PC-3 (cell line): ENCODE data around the gene LAGE3. TPM values are rescaled to one million over a fixed set of nuclear protein-coding genes. Genes with fewer than 3 reads are reported as not detected.

ENCODE experiments used
- ATAC-seq: fragments of 200-7000 bp; cut with Tn5 transposase; 2 replicates; pipeline ENCODE4 v1.9.1; 2020; ENCODE audit warnings: mild to moderate bottlenecking, moderate library complexity
- BruUV-seq: library from RNA; stranded (reverse); fragments of 400-500 nt; replicated peaks from 2 replicates; lab custom pipeline; 2021; lab: Mats Ljungman, UMichigan
- CTCF ChIA-PET: fragments of 300-600 bp; sonication (Branson Sonifier 250); formaldehyde crosslinking; loops from one replicate; lab custom pipeline; 2022; ENCODE audit warnings: antibody characterized with exemption; lab: Charles Lee
- POLR2A ChIA-PET: fragments of 300-600 bp; sonication (Branson Sonifier 250); formaldehyde crosslinking; loops from one replicate; lab custom pipeline; 2022; ENCODE audit warnings: antibody characterized with exemption; ENCODE audit not compliant: unreplicated experiment; lab: Charles Lee
- DNase-seq: peaks from one replicate; pipeline ENCODE4 v3.0.0-alpha.2; 2015
- H2AFZ ChIP-seq: fragments of 300-600 bp; sonication (generic); 2 replicates; pipeline ENCODE4 v1.6.0; 2016; ENCODE audit warnings: antibody characterized with exemption, low read length
- H3F3A ChIP-seq: fragments of 300-600 bp; sonication (generic); one replicate; pipeline ENCODE4 v1.6.0; 2017; ENCODE audit warnings: antibody characterized with exemption, low read length, control low read depth, mild to moderate bottlenecking; ENCODE audit not compliant: unreplicated experiment
- H3K27ac ChIP-seq: fragments of 300-600 bp; sonication (generic); 2 replicates; pipeline ENCODE4 v1.5.1; 2016; ENCODE audit warnings: mild to moderate bottlenecking, low read length
- H3K27me3 ChIP-seq: fragments of 300-600 bp; sonication (generic); 2 replicates; pipeline ENCODE4 v1.6.1; 2016; ENCODE audit warnings: low read length, mixed read lengths
- H3K36me3 ChIP-seq: fragments of 300-600 bp; sonication (generic); 2 replicates; pipeline ENCODE4 v1.6.1; 2016; ENCODE audit warnings: low read depth, mixed run types, low read length, mixed read lengths
- H3K4me1 ChIP-seq: fragments of 300-600 bp; sonication (generic); 2 replicates; pipeline ENCODE4 v1.5.1; 2016; ENCODE audit warnings: low read length; ENCODE audit not compliant: insufficient read depth
- H3K4me2 ChIP-seq: fragments of 300-600 bp; sonication (generic); 2 replicates; pipeline ENCODE4 v1.6.0; 2016; ENCODE audit warnings: low read length
- H3K4me3 ChIP-seq: fragments of 300-600 bp; sonication (generic); 2 replicates; pipeline ENCODE4 v1.5.1; 2016; ENCODE audit warnings: mild to moderate bottlenecking, low read length, mixed read lengths
- H3K79me2 ChIP-seq: fragments of 300-600 bp; sonication (generic); 2 replicates; pipeline ENCODE4 v1.6.1; 2017; ENCODE audit warnings: low read length, mixed read lengths
- H3K9ac ChIP-seq: fragments of 300-600 bp; sonication (generic); 2 replicates; pipeline ENCODE4 v1.6.0; 2016; ENCODE audit warnings: mild to moderate bottlenecking, low read length
- H3K9me2 ChIP-seq: fragments of 300-600 bp; sonication (generic); replicated peaks from 2 replicates; pipeline ENCODE4 v1.6.1; 2016; ENCODE audit warnings: mixed run types, low read length, mixed read lengths
- H3K9me3 ChIP-seq: fragments of 300-600 bp; sonication (generic); 2 replicates; pipeline ENCODE4 v1.6.1; 2016; ENCODE audit warnings: low read length, mixed read lengths
- H4K20me1 ChIP-seq: fragments of 300-600 bp; sonication (generic); 2 replicates; pipeline ENCODE4 v1.6.1; 2016; ENCODE audit warnings: low read length, mixed read lengths
- CTCF ChIP-seq: fragments of 300-600 bp; sonication (generic); conservative IDR thresholded peaks from 2 replicates; pipeline ENCODE4 v1.5.1; 2017; ENCODE audit warnings: antibody characterized with exemption, low read depth, mild to moderate bottlenecking, low read length
- EZH2 ChIP-seq: fragments of 300-600 bp; sonication (generic); IDR thresholded peaks from one replicate; pipeline ENCODE4 v1.6.1; 2017; ENCODE audit warnings: antibody characterized with exemption, mild to moderate bottlenecking, low read length; ENCODE audit not compliant: unreplicated experiment
- EZH2phosphoT487 ChIP-seq: fragments of 300-600 bp; sonication (generic); IDR thresholded peaks from 2 replicates; pipeline ENCODE4 v1.6.1; 2018; ENCODE audit warnings: mild to moderate bottlenecking, antibody characterized with exemption, low read length, borderline replicate concordance
- intact Hi-C: fragments of 100-400 bp; cut with micrococcal nuclease; formaldehyde crosslinking; loops from 2 replicates; pipeline ENCODE4 v1.9.0; 2023
- total RNA-seq: library from RNA; depleted of rRNA; stranded (reverse); fragments of >200 nt; gene quantifications from 2 replicates; pipeline ENCODE4 v1.2.3, GENCODE V29; 2014

Gene LAGE3
- total RNA-seq, 1 experiment from 2014 or later = 87.4 TPM

DNA sequence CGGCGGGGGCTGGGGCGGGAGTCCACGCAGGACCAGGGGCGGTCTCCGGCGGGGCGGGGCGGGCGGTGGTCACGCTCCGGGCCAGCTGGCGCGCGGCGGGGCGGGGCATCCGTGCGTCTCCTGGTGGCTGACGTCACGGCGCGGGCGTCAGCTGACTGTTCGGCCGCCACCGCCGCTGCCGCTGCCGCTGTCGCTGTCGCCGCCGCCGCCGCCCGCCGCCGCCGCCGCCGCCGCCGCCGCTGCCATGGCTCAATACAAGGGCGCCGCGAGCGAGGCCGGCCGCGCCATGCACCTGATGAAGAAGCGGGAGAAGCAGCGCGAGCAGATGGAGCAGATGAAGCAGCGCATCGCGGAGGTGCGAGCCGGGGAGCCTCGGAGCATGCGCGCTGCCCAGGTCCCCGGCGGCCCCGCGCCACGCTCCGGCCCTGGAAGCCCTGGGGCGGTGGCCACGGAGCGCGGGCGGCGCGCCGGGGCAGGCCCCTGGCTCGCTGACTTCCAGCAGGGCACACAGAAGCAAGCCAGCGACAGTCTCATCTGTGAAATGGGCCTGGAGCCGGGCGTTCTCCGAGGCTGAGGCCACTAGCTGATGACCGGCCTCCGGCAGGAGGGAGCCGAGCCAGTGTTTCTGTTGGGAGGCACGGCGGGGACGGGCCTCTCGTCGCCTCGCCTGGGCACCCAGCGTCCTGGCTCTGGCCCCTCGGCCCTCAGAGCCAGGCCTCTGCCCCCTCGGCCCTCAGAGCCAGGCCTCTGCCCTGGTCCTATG, 34.9 kb downstream of the LAGE3 start, which contains the start of gene FAM50A:
FAM50A (plus strand) TSS at position 150 of the 763 bp plus-strand sequence; CDS start at position 245, 95 bp downstream.
- peaks cover 23% of the 10 kb centered on the region for H3K4me1 ChIP-seq
- H4K20me1 ChIP-seq = no peaks in the 10 kb centered on the region
- peak within 1 kb of the TSS; percentile 93 for H3K4me3 ChIP-seq
- H2AFZ ChIP-seq = peak within 1 kb of the TSS; percentile 74
- peak within 1 kb of the TSS; percentile 93 for H3K4me2 ChIP-seq
- BruUV-seq = no TSS peak
- ChIA-PET POLR2A (no interaction called here), CTCF (no interaction called here)
- H3F3A ChIP-seq = no peaks in the 10 kb centered on the region
- 0 out of 2 replicates have a peak within 1 kb of the TSS, but pooled peaks have one; percentile 18 for H3K27ac ChIP-seq
- peak within 1 kb of the TSS; percentile 85 for H3K9ac ChIP-seq
- H3K9me3 ChIP-seq = no peaks in the 10 kb centered on the region
- H3K9me2 ChIP-seq = no peaks in the 10 kb centered on the region
- H3K36me3 ChIP-seq = peaks cover 4% of the 10 kb centered on the region; the same call in 1 of the 2 replicates
- H3K27me3 ChIP-seq = no peaks in the 10 kb centered on the region
- TF ChIP-seq EZH2phosphoT487 (no peak), CTCF (no peak), EZH2 (no peak)
- intact Hi-C loops = loop anchor here (5.0 kb wide), 1 partner anchor 33 kb away; the partner anchor contains the start of gene LAGE3
- H3K79me2 ChIP-seq = peaks cover 34% of the 10 kb centered on the region
- DNase-seq (peak; percentile 61), ATAC-seq (peak; percentile 85)

DNA sequence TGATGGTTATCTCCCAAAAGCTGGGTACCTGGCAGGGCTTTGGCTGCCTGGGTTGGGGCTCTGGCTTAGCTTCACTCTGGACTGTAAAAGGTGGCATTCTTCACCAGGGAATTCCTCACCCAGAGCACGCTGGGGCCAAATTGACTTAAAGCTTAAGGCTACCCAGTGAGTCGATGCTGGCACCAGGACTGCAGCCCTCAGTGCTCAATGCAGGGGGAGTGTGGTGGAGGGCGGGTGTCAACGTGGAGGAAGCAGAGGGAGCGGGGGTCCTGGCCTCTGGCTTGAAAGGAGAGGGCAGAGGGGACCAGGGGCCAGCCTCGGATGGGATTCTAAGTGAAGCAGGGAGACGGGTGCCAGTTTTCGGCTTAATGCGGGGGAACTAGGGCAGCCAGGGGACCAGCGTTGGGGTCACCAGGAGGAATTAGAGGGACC, 35.6 kb downstream of the LAGE3 start:
- Histone ChIP-seq H3K27me3 (no peaks in the 10 kb centered on the region), H3K36me3 (peaks cover 4% of the 10 kb centered on the region; the same call in 1 of the 2 replicates), H3K27ac (0 out of 2 replicates have a peak overlapping the region, but pooled peaks have one; percentile 18), H3K4me2 (peak overlapping the region; percentile 80), H3K4me1 (peaks cover 28% of the 10 kb centered on the region), H3K9me2 (no peaks in the 10 kb centered on the region), H3K4me3 (peak overlapping the region; percentile 60; the same call in 1 of the 2 replicates), H3F3A (no peaks in the 10 kb centered on the region), H4K20me1 (0 out of 2 replicates have a peak, but pooled peaks cover 4% of the 10 kb centered on the region), H3K79me2 (peaks cover 41% of the 10 kb centered on the region), H2AFZ (no peak overlapping the region), H3K9ac (0 out of 2 replicates have a peak overlapping the region, but pooled peaks have one; percentile 25), H3K9me3 (no peaks in the 10 kb centered on the region)
- ChIA-PET POLR2A (no interaction called here), CTCF (no interaction called here)
- BruUV-seq = no TSS peak
- intact Hi-C loops = loop anchor here (5.0 kb wide), 1 partner anchor 34 kb away; the partner anchor contains the start of gene LAGE3
- DNase-seq = peak; percentile 5
- ATAC-seq = peak; percentile 46
- TF ChIP-seq EZH2phosphoT487 = no peak

DNA sequence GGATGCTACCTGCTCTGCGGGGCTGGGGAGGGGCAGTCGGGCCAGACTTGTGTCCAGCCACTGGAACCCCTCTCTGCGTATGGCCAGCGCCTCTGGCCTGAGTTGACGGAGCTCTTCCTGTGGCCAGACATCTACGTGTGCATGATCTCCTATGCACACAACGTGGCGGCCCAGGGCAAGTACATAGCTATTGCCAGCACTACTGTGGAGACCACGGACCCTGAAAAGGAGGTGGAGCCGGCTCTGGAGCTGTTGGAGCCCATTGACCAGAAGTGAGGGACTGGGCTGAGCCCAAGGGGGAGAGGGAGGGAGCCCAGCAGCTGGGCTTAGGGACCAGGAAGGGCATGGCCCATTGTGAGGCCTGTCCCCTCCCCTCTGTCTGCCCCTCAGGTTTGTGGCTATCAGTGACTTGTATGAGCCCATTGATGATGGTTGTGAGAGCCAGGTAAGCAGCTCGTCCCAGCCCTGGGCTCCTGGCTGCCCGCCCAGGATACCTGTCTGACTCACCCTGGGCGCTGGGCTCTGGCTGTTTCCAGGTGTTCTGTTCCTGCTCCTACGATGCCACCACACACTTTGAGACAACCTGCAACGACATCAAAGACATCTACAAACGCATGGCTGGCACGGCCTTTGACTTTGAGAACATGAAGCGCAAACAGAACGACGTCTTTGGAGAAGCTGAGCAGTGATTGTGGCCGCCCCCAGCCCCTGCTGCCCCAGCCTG, 36.9 kb downstream of the LAGE3 start:
- no peaks in the 10 kb centered on the region for H3K9me3 ChIP-seq
- no peak overlapping the region for H3K4me2 ChIP-seq
- POLR2A ChIA-PET = no interaction called here
- H2AFZ ChIP-seq = no peak overlapping the region
- no peak overlapping the region for H3K4me3 ChIP-seq
- H4K20me1 ChIP-seq = peaks cover 11% of the 10 kb centered on the region
- no peaks in the 10 kb centered on the region for H3K9me2 ChIP-seq
- ATAC-seq = no peak; the same call in 1 of the 2 replicates
- TSS peak; percentile 28 for BruUV-seq
- intact Hi-C loops = loop anchor here (5.0 kb wide), 1 partner anchor 35 kb away; the partner anchor contains the start of gene LAGE3
- peaks cover 35% of the 10 kb centered on the region for H3K4me1 ChIP-seq
- H3K27me3 ChIP-seq = no peaks in the 10 kb centered on the region
- H3K9ac ChIP-seq = no peak overlapping the region
- CTCF ChIA-PET = no interaction called here
- peaks cover 4% of the 10 kb centered on the region; the same call in 1 of the 2 replicates for H3K36me3 ChIP-seq
- no peaks in the 10 kb centered on the region for H3F3A ChIP-seq
- DNase-seq = peak; percentile 74
- no peak overlapping the region for H3K27ac ChIP-seq
- H3K79me2 ChIP-seq = peaks cover 54% of the 10 kb centered on the region
- no peak for TF ChIP-seq EZH2
- no peak for TF ChIP-seq EZH2phosphoT487
- no peak for TF ChIP-seq CTCF
